Measurements from ENCODE around the gene GRN. TPM values are rescaled to one million over a fixed set of nuclear protein-coding genes. Genes with fewer than 3 reads are reported as not detected.

The GRN gene
- total and polyA plus RNA-seq, 2 of the 8 experiments (the other 6 are each of a cell fraction or from before 2014, with no cell fraction given), result 108 to 387 TPM

GRCh38 chr17:44338702-44339101, 6.4 kb upstream of the GRN start:
- H3K23me2 ChIP-seq (ENCODE audit: low read depth, low read length), result no peaks in the 10 kb centered on the region
- 84% methylated on average over 6 of the region's 6 CpGs; no CpG with 5 or more reads in 1 of the 2 experiments for WGBS, 2 experiments (ENCODE audit: extremely low coverage in 1 of 2, insufficient coverage in 1 of 2, insufficient read length in 1 of 2, insufficient replicate concordance in 2 of 2, low coverage in 1 of 2, low lambda C conversion rate in 2 of 2, missing lambda C conversion rate in 1 of 2)
- no peak overlapping the region for H3K9ac ChIP-seq (replicated peaks in 1 of 4; ENCODE audit: extremely low read depth in 1 of 4, low read depth in 3 of 4, low read length in 3 of 4)
- H2AK5ac ChIP-seq (ENCODE audit: low read depth, low read length), result no peak overlapping the region
- no peak overlapping the region for H3K27ac ChIP-seq (ENCODE audit: low read depth, low read length)
- H4K91ac ChIP-seq (replicated peaks; ENCODE audit: insufficient read length, low read length), result no peak overlapping the region
- H3K4me1 ChIP-seq (replicated peaks in 1 of 4; ENCODE audit: control insufficient read depth in 3 of 4, insufficient read depth in 4 of 4, low read length in 3 of 4), result peaks cover 0 to 2% (median 2%) of the 10 kb centered on the region in 4 experiments; a peak in 4 of 7 replicates
- no peaks in the 10 kb centered on the region for H3K9me3 ChIP-seq (ENCODE audit: insufficient read depth in 2 of 2, low read depth in 1 of 2, low read length in 1 of 2)
- no peak for DNase-seq (ENCODE audit: low read depth in 1 of 2, low spot score in 2 of 2)
- H3K79me2 ChIP-seq (ENCODE audit: control insufficient read depth in 1 of 2, insufficient read depth in 2 of 2, low read length in 2 of 2), result no peaks in the 10 kb centered on the region
- H3K4me3 ChIP-seq (ENCODE audit: extremely low read depth in 1 of 4, insufficient read depth in 2 of 4, low read depth in 3 of 4, low read length in 4 of 4), result no peak overlapping the region
- H3K56ac ChIP-seq (replicated peaks; ENCODE audit: insufficient read length, low read depth, low read length), result no peak overlapping the region
- ChIA-PET POLR2A (ENCODE audit: partially characterized antibody) (no interaction called here), CTCF (ENCODE audit: partially characterized antibody) (interaction anchor here (0.6 to 11.0 kb wide), 5 partner anchors 56 to 270 kb away, joined by 3 to 158 read pairs (median 5); no protein-coding TSS in a partner anchor)
- no peak overlapping the region for H3K18ac ChIP-seq (ENCODE audit: extremely low read depth, low read length)
- no peak overlapping the region for H3K4ac ChIP-seq (replicated peaks; ENCODE audit: insufficient read length, low read depth, low read length)
- no peak overlapping the region for H2BK5ac ChIP-seq (ENCODE audit: low read depth, low read length)
- H4K20me1 ChIP-seq (replicated peaks in 1 of 2; ENCODE audit: control insufficient read depth in 1 of 2, insufficient read depth in 2 of 2, low read length in 2 of 2), result no peaks in the 10 kb centered on the region
- H3K79me1 ChIP-seq (ENCODE audit: low read depth, low read length), result no peaks in the 10 kb centered on the region
- no peak overlapping the region for H2BK15ac ChIP-seq (ENCODE audit: low read length)
- H3K23ac ChIP-seq (ENCODE audit: insufficient read length), result no peak overlapping the region
- no peak for FAIRE-seq
- no peak overlapping the region for H4K5ac ChIP-seq (ENCODE audit: insufficient read length, low read depth, low read length)
- no peak overlapping the region for H3K4me2 ChIP-seq (ENCODE audit: insufficient read depth in 1 of 2, low read depth in 2 of 2, low read length in 2 of 2)
- peaks cover 0 to 3% (median 2%) of the 10 kb centered on the region in 4 experiments; a peak in 2 of 7 replicates for H3K27me3 ChIP-seq (replicated peaks in 1 of 4; ENCODE audit: control insufficient read depth in 3 of 4, extremely low read depth in 1 of 4, insufficient read depth in 3 of 4, low read length in 3 of 4)
- H2BK20ac ChIP-seq (ENCODE audit: low read length), result 0 out of 2 replicates have a peak overlapping the region, but pooled peaks have one; percentile 21
- no peak overlapping the region for H2BK120ac ChIP-seq (replicated peaks; ENCODE audit: low read depth, low read length)
- peak overlapping the region; percentile 76 for H2AFZ ChIP-seq (ENCODE audit: low read length)
- no peak overlapping the region for H2BK12ac ChIP-seq (ENCODE audit: low read depth, low read length)
- no peak overlapping the region for H3K14ac ChIP-seq (ENCODE audit: insufficient read length)
- H4K8ac ChIP-seq (ENCODE audit: extremely low read depth, insufficient read depth, low read length), result no peak overlapping the region
- no peaks in the 10 kb centered on the region for H3K36me3 ChIP-seq (ENCODE audit: control insufficient read depth in 2 of 4, insufficient read depth in 4 of 4, low read length in 3 of 4)
